Jurkat, Clone E6-1 (cell line): ENCODE results near the gene EN1.

ENCODE experiments used
- DNase-seq: peaks from one replicate; pipeline ENCODE4 v3.0.0-alpha.2; 2011; ENCODE audit warnings: low read depth, low spot score
- H3K4me3 ChIP-seq: 2 replicates; pipeline ENCODE4 v1.5.1; 2011; ENCODE audit warnings: mild to moderate bottlenecking, low read length, control low read depth, moderate library complexity

EN1 gene

GRCh38 chr2:118845522-118846441 is 1.7 kb downstream of the EN1 start:
- no peak overlapping the region for H3K4me3 ChIP-seq

GRCh38 chr2:118845005-118845521 is 2.4 kb downstream of the EN1 start:
- no peak for DNase-seq
- no peak overlapping the region for H3K4me3 ChIP-seq

More at GRCh38 chr2:118845522-118846441, 1.7 kb downstream of the EN1 start:
- DNase-seq: no peak

GRCh38 chr2:118844261-118845004 is 3.0 kb downstream of the EN1 start:
- no peak for DNase-seq
- no peak overlapping the region for H3K4me3 ChIP-seq

- no peak overlapping the region for H3K4me3 ChIP-seq
- no peak for DNase-seq
These were observed 3.8 kb downstream of the EN1 start for GRCh38 chr2:118843483-118844132.

DNA sequence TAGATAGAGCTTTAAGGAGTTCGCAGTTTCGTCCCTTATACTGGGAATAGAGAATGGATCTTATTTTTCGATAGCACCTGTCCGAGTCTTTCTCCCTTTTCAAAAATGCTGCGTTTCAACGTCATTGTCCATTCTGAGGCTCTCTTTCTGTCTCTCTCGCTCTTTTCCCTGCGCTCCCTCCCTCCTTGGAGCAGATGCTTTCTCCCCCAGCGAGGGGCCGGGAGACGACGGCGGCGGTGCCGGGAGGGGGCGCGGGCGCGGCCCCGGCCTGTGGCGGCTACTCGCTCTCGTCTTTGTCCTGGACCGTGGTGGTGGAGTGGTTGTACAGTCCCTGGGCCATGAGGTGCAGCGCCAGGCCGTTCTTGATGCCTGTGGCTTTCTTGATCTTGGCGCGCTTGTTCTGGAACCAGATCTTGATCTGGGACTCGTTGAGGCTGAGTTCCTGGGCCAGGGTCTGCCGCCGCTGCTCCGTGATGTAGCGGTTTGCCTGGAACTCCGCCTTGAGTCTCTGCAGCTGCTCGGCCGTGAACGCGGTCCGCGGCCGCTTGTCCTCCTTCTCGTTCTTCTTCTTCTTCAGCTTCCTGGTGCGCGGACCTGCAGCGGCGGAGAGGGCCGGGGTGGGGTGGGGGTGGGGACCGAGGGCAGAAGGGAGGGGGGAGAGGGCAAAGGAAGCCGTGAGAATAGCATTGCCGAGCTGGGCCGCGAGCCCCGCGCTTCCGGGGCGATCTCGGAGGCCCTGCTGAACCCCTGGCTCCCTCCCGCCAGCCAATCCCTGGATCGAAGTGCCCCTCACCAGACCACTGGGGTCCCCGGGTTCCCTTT is 4.6 kb downstream of the EN1 start:
- H3K4me3 ChIP-seq: no peak overlapping the region

DNA sequence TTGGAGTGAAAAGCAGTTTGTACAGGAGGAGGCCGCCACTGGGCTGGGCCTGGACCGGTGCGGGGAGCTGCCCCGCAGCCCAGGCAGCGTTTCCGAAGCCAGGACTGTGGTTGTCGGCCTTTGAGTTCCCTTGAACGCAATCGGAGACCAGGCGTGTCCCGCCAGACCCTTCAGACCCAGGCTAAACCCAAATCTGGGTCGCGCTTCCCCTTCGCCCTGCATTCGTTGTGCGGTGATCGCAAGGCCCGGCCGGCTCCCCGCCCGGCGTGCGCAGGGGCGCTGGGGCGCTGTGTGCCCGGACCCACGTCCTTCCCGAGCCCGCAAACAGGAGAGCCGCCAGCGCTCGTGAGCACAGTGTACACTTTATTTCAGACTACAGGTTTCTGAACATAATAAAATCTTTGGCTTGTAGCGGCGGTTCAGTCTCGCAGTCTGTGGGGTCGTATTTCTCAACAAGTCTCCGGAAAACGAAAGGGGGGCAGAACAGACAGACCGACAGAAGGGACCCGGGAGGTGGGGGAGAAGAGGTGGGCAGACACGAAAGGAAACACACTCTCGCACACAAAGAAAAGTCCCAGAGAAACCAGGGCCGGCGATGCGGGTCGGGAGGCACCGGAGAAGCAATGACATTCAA is 5.5 kb downstream of the EN1 start:
- H3K4me3 ChIP-seq: no peak overlapping the region

More for the DNA sequence above, 4.6 kb downstream of the EN1 start:
- DNase-seq: no peak

DNA sequence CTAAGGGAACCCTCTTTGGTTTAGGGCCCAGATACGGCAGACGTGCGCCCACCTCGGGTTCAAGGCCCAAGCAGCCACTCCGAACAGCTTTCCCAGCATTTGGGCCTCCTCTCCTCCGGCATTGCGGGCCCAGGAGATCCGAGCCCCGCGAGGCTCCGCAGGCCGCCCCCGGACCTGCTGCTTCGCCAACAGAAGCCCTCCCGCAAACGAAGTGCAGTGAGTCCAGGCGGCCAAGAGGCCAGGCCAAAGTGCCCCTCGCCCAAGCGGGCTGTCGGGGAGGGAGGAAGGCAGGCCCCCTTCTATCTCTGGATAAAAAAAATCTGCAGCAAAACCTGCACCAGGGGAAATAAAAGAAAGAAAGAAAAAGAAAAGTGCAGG is 6.0 kb downstream of the EN1 start:
- no peak for DNase-seq
- H3K4me3 ChIP-seq: no peak overlapping the region

More for the DNA sequence above, 5.5 kb downstream of the EN1 start:
- no peak for DNase-seq

DNA sequence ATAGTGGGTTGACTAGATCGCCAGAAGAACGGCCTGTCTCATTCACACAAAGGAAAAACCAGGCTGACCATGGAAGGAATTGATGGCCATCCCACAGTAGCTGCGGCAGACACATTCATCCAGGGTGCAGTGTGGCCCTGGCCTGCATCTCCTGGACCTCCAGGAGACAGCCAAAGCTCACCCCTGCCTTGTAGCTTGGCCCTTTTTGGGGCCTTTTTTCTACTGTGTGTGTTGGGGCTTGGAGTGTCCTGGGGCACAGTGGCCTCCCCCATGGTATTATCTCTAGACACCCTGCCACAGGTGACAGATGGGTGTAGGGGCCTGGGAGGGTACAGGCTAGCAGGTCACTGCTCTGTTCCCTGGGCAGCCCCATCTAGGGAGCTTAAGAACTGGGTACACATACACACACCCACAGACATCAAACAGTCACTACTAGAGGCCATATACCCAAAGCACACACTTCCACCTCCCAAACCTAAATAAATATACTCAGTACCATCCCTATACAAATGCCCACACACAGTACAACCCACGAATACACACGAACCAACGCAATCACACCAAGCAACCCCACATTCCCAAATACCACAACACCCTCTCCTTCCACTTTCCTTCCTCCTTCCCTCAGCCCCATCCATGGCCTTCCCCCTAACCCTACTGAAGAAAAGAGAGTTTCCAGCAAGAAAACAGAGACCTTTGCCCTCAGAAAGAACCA is 8.6 kb downstream of the EN1 start:
- DNase-seq: no peak
- no peak overlapping the region for H3K4me3 ChIP-seq

GRCh38 chr2:118837621-118838020 is 9.8 kb downstream of the EN1 start:
- DNase-seq: no peak
- H3K4me3 ChIP-seq: no peak overlapping the region

DNA sequence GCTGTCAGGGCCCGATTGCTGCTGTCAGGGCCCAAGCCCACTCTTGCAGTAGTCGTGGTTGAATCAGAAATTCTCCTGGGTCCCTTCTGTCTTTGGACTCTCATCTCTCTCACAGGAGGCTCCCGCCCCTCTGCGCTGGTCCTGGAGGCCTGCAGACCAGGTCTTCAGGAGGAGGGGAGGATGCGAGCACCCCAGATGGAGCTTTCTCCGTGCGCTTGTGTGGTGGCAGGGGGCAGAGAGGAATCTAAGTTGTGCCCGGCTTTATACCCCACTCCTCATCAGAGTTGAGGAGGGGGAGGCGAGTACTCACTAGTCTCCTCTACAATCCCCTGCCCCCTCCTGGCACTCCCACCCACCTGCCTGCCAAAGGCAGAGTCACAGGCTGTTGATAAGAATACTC is 10.4 kb downstream of the EN1 start:
- no peak overlapping the region for H3K4me3 ChIP-seq
- no peak for DNase-seq

- no peak for DNase-seq
- no peak overlapping the region for H3K4me3 ChIP-seq
These were observed 11.0 kb downstream of the EN1 start for GRCh38 chr2:118836411-118836930.

DNA sequence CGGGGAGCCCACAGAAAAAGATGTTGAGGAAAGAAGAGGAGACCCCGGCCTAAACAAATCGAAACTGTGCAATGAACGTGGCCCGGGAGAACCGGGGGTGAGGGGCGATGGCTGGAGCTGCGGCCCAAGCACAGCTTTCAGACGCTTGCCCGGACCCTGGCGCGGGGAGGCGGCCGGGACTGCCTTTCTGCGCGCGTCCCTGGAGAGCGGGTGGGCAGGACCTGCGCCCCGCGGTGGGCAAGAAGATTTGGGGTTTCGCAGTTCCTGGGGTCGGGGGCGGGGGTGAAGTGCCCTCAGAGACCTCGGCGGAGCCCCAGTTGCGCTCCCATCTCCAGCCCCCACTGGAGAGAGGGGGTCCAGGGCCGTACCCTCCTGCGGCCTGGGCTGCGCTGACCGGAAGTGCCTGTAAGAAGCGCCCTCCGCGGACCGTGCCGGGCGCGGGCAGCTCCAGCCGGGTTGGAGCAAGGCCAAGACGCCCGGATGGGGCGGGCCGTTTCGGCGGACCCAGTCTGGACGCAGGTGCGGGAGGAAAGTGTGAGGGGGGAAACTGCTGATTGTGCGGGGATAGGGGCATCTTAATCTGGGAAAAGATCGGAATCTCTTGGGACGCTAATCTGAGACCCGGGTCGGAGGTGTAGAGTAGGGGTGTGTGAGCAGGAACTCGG is 11.6 kb downstream of the EN1 start:
- no peak overlapping the region for H3K4me3 ChIP-seq
- no peak for DNase-seq

GRCh38 chr2:118834901-118835745 is 12.3 kb downstream of the EN1 start:
- no peak for DNase-seq
- no peak overlapping the region for H3K4me3 ChIP-seq

GRCh38 chr2:118834440-118834810 is 13.0 kb downstream of the EN1 start:
- DNase-seq: no peak
- no peak overlapping the region for H3K4me3 ChIP-seq

DNA sequence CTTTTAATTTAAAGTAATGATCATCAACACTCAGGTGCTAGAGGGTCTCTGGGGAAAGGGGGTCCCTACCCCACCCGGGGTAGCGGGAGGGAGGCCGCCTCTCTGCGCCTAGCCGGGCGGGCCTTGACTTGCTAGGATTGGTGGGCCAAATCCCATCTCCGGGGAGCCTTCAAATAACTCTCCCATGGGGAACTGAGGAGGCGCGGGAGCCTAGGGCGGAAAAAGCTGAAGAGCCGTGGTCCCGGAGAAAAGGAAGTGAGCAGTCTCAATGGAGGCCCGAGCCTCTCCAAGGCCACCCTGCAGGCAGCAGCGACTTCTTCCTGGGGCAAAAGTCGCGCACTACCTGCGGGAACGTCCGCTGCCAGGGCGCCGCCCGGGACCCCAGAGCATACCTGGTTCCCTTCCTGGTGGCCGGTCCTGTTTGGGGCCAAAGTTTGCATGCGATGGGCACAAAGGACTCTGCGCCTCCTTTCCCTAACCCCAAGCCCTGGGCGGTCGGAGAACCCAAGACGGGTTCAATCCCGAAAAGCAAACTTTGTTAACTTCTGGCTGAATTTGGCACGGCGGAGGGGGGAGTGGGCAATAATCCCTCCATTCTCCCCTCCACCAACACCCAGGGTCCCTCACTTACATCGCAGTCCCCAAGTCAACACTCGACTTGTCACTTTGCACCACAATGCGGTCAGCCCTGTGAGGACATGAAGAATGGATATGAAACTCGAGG is 13.6 kb downstream of the EN1 start:
- no peak overlapping the region for H3K4me3 ChIP-seq
- DNase-seq: no peak
